ENCODE results near the gene CARMIL3.

The CARMIL3 gene

DNA sequence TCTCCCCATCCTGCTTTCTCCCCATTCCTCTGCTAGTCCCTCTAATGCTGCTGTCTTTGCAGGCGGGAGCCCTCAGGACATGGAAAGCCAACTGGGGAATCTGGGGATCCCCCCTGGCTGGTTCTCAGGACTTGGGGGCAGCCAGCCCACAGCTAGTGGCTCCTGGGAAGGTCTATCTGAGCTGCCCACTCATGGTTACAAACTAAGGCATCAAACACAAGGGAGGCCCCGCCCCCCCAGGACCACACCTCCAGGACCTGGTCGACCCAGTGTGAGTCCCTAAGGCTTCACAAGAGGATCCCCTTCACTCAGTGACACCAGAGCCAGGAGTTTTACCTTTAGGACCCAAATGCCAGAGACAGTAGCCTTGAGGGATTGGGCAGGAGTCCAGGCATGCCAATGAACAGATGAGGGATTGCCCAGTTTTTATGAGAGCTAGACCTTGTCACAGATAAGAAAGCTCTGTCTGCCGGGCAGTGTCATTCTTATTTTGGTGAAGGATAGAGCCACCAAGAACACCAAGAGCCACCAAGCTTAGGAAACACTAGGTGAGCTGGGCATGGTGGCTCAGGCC, 11.5 kb downstream of the CARMIL3 start:
- DNase-seq (ENCODE audit: low read depth), result no peak

DNA sequence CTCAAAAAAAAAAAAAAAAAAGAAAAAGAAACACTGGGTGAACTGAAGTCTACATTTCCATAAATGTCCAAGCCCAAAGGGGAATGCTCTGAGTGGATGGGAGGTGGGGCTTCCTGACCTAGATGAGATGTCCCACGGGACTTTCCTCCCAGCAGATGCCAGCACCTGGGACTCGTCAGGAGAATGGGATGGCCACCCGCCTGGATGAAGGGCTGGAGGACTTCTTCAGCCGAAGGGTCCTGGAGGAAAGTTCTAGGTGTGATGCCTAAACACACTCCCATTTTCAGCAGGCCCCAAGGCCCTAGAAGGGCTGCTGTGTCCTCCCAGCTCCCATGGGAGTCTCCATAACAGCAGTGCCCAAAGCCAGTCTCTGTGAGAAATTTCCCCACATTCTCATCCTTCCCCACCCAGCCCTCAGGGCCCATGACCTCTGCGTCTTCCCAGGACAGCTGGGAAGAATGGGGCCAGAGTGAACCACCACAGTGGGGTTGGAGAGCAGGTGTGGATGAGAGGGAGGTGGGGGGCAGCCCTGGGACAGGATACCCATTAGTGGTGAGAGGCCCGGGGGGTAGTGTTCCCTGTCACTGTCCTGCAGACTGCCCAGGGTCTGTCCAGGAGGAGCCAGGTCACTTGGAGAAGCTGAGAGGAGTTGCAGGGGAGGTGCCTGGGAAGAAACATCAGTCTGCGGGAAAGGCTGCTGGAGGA, 12.4 kb downstream of the CARMIL3 start:
- no peak for DNase-seq (ENCODE audit: low read depth)

DNA sequence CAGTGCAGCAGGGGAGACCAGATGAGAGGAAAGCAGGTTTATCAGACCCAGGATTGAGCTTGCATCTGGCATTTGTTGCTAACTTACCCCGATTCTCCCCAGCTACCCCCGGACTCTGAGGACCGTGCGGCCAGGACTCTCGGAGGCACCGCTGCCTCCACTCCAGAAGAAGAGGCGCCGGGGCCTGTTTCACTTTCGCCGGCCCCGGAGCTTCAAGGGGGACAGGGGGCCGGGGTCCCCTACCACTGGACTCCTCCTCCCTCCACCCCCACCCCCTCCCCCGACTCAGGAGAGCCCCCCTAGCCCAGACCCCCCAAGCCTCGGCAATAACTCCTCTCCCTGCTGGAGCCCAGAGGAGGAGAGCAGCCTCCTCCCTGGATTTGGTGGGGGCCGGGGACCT, 13.0 kb downstream of the CARMIL3 start:
- no peak for DNase-seq (ENCODE audit: low read depth)

DNA sequence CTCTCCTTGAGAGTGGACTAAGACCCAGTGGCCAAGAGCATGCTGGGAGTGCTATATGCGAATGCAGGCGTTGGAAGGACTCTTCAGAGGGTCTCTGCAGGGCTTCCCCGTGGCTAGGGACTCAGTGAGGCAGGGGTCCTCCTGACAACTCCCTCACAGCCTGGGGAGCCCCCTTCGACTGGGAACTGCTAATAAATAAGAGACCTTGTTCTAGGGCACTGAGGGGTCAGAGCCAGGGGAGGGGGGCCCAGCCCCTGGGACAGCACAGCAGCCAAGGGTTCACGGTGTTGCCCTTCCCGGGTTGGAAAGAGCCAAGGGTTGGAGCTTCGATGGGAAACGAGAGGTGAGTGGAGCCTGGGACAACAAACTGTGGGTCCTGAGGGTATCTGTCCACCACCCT, 13.6 kb downstream of the CARMIL3 start:
- DNase-seq (ENCODE audit: low read depth), result no peak

DNA sequence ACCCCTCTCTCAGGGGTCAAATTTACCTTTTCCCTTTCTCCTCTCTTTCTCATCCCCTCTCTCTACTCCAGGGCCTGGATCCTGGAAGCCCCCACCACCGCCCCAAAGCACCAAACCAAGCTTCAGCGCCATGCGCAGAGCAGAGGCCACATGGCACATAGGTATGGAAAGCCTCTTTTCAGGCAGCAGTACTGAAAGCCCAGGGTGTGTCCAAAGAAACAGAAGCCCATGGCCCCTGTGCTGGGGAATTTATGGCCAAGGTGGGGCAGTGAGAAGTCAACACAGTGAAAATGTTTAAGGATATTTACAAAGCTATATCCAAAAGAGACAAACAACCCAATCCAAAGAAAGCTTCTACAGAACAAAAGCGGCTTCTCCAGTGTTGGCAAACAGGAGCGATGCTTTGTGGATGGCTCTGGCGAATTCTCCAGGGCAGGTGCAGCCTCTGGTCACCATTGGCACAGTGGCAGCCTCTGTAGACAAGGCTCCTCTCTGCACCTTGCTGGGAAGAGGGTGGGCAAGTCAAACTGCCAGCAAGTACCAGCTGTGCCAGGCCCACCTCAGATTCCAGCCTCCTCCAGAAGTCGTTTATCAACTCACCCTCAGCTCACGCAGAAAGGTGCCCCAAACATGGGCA, 14.8 kb downstream of the CARMIL3 start:
- DNase-seq (ENCODE audit: low read depth), result no peak

DNA sequence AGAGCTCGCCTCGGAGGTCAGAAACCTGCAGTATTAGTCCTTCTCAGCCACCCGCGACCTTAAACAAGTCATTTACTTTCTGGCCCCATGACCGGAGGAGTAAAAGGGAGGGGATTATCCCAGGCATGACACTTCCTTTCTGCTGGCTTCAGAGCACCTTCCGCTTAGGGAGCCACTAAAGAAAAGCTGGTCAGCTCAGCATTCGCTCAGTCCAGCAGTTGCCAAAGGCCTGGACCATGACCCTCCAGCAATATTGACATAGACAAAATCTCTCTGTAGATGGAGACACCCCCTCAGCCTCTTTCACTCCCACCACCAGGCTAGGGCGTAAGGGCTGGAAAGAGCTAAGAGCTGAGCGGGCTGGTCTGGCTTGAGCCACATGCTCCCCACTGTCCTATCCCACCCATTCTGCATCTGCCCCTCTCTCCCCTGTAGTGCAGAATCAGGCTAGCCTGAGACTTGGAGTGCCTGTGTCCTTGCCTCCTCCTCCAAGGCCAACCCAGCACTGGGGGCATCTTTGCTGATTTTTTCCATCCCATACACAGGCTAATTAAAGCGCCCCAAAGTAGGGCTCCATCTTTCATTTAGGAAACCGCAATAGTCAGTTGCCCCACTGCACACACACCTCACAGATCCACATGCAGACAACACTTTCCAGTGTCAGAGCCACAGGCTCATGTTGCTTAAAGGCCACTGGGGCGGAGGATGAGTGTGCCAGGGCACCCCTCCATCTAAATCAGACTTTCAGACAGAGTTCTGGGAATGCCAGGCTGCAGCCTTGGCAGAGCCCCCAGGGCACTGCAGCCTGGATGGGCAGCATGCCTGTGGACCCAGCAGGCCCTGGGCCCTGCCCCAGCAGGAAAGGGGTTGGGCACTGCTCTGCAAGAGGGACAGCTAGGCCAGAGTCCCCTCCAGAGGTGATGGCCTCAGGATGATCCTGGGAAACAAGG, 15.6 kb downstream of the CARMIL3 start:
- no peak for DNase-seq (ENCODE audit: low read depth)

DNA sequence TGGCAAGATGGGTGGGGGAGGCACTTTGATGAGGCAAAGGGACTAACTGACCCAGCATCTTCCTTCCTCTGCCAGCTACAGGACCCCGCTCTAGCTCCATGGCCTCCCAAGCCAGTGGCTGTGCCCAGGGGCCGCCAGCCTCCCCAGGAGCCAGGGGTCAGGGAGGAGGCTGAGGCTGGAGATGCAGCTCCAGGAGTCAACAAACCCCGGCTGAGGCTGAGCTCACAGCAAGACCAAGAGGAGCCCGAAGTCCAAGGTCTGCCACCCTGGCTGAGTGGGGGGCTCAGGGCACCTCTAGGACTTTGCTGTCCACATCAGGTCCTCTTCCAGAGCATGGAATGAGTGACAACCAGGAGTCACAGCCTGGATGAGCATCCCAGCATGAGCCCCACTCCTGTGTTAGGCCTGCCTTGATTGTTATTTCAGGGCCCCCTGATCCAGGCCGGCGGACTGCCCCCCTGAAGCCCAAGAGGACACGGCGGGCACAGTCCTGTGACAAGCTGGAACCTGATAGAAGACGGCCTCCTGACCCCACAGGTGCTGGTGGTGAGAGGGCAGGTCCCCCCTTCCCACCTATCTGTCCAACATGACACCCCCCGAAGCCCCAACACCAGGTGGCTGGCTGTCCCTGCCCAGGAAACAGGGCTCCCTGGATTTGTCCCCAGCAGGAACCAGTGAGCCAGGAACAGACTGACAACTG, 17.1 kb downstream of the CARMIL3 start:
- no peak for DNase-seq (ENCODE audit: low read depth)

DNA sequence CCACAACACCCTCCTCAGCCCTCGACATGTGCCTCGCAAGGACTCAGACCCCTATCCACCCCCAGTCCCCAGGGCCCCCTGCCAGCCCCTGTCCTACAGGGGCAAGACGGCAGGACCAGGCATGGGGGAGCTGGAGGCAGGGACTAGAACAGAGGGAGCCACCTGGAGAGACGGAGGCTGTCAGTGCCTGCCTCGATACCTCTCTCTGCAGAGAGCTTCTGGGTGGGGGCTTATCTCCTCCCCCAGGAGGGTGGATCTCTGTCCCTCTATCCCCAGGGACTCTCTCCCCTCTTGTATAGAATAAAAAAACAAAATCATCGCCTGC, 17.6 kb downstream of the CARMIL3 start:
- no peak for DNase-seq (ENCODE audit: low read depth)

DNA sequence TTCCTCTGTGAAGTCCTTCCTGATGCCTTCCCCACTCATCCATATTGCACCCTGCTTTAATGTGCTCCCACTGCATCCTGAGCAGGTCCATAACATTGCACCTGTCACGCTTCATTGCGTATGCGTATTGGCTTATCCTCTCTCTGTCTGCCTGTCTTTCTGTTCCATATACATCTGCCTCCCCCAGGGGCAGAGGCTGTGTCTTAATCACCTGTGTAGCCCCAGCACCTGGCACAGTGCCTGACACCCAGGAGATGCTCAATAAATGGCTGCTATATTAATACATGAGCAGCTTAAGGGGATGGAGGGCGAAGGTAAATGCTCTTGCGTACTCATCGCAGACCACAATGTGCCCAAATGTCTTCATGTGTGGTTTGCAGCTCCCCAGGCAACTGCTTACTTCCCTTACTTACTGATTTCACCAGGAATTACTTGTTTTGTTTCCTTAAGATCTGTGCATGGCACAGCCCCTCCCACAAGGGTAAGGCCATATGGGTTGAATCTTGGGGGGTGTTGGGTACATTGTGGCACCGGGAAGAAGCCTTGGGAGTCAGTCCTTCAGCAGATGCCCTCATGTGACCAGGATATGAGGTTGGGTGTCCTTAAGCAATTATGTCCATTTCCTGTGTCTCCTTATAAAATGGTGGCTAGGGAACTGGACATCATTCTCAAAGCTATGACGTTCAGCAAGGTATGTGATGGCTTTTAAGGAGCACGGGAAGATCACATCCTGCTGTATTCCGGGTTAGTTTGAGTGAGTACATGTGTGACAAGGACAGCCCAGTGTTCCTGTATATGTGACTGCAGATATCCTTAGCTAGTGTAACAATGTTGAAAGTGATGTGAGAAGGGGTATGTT, 18.7 kb downstream of the CARMIL3 start:
- DNase-seq (ENCODE audit: low read depth), result no peak

DNA sequence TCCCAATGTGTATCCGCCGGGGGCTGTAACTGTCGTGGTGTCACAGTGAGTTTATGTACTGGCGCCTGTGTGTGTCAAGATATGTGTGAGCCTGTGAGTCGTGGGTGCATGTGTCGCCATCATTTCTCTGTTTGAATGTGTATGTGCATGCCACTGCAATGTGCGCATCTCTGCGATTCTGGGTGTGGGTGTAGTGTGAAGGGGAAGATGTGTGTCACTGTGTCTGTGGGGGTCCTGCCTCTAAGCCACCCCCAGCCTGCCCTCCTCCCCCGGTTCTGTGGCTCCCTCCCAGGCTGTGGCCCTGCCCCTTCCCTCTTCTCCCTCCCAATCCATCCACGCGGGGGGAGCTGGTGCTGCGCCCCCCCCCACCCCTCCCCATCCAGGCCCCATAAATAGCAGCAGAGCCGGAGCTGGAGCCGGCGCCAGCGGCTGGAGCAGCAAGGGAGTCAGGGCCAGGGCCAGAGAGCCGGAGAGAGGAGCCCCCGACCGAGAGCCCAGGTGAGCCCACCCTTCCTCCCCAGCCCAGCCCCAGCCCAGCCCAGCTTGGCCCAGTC, 19.4 kb downstream of the CARMIL3 start, which contains the start of gene CPNE6:
Gene CPNE6, plus strand, starts transcription at position 419 of the 554 bp plus-strand sequence. CDS start 1,375 bp downstream, outside the sequence.
- no peak for DNase-seq (ENCODE audit: low read depth)

DNA sequence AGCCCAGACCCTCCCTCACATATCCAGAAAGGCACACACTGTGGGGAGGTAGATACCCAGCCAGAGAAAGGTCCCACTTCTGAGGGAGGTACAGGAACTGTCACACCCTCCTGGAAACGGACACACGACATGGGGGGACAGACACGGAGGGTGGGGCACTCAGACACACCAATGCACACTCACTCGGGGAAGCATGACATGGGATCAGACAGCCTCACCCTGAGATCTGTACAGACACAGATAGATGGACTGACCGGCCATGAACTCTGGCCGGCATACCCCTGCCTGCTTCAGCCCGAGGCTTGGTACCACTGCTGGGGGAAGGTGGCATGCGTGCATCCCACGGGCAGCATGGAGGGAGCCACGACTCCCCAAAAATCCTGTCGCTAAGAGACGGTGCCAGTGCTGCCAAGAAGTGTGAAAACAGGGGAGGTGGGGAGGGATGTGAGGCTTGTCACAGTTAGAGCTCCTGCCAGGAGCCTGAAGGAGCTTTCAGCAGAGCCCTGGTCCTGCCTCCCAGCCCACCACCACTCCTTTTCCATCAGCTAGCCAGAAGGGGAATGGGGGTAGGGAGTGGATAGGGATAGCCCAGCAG, 20.1 kb downstream of the CARMIL3 start:
- no peak for DNase-seq (ENCODE audit: low read depth)

DNA sequence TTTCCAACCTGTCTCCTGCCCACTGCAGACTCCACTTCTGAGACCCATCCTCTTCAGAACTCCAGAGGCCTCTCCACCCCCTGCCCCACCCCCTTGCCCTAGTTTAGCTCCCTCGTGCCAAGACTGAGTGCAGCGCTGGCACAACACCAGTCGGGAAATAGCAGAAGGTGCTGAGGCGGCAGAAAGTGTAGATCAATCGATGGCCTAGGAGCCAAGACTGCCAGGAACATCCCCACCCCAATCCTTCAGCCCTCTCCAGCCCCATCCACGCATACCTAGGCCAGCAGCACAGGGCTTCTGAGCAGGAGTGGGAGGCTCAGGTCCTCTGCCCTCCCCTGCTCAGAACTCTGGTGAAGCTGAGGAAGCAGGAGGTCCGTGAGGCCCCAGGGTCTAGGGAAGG, 20.6 kb downstream of the CARMIL3 start:
- DNase-seq (ENCODE audit: low read depth), result no peak

DNA sequence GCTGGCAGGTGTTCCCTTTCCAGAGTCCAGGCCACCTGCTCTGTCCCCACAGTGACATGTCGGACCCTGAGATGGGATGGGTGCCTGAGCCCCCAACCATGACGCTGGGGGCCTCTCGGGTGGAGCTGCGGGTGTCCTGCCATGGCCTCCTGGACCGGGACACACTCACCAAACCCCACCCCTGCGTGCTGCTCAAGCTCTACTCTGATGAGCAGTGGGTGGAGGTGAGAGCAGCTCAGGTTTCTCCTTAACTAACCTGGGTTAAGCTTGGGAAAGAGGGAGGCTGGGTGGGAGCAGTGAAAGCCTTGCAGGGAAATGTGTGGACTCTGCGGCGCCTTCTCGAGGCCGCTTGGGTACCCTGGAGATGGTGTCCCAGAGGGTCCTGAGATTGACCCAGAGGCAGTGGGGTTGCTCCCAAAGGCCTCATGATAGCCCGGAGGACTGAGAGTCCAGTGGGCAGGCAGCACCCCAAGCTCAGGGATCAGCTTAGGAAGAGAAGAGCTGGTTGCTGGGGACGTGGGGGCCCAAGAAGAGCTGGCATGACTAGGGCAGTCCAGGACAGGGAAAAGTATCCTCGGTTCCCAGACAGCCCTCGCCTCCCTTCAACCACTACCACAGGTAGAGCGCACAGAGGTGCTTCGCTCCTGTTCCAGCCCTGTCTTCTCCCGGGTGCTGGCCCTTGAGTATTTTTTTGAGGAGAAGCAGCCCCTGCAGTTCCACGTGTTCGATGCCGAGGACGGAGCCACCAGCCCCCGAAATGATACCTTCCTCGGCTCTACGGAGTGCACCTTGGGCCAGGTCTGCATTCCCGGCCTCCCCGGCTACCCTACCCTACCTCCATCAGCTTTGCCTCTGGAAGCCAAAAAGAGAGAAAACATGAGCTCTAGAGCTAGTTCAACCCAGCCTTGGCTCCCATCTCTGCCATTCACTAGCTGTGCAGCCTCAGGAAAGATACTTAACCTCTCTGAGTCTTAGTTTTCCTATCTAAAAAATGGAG, 21.4 kb downstream of the CARMIL3 start:
- no peak for DNase-seq (ENCODE audit: low read depth)

DNA sequence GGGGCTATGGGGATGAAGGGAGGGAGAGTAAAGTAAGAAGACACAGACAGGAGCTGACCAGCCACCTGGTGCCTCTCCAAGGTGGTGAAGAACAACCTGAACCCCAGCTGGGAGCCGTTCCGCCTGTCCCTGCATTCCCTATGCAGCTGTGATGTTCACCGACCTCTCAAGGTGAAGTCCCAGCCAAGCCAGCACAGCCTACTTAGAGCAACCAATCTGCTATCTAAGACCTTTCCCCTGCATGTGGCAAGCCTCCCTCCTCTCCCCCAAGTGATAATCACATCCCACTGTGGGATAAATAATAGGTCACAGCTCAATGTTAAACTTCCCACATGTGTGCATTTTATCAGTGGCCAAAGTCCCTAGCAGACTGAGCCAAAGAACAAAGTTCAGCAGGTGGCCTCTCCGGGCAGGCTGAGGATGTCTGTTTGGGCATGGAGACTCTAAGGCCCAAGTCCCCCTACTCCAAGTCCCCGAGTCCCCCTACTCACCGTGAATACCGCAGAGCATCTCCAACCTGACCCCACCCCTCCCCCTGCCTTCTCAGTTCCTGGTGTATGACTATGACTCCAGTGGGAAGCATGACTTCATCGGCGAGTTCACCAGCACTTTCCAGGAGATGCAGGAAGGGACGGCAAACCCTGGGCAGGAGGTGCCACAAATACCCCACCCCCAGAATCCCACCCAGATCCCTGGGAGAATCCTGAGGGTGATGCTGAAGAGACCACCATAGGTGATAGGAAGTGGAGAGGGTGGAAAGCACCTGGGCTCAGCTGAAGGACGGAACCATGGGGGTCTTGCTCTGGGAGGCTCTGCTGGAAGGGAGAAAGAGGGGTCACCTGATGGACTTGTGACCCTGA, 23.0 kb downstream of the CARMIL3 start:
- no peak for DNase-seq (ENCODE audit: low read depth)

DNA sequence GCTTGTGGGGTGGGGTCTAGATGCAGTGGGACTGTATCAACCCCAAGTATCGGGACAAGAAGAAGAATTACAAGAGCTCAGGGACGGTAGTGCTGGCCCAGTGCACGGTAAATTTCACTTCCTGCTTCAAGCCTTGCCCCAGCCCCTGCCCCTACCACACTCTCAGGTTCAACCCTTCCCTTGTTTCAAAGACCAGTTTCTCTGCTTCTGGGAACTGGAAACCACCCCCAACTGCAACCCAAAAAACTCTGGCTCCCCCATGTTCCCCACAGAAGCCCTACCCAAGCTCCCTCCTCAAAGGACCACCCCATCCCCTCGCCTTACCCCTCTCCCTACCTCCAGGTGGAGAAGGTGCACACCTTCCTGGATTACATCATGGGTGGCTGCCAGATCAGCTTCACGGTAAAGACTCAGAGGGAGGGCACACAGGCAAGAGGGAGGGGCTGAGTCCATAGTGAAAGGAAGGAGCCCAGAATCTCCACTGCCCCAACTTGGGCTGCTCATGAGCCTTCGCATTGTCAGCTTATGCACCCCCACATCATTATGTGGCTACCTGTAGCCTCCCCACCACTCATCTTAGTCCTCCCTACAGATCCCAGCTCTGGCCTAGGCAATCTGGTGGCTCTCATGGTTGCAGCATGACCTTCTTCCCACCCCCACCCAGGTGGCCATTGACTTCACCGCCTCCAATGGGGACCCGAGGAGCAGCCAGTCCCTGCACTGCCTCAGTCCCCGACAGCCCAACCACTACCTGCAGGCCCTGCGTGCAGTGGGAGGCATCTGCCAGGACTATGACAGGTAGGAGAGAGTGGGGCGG, 23.9 kb downstream of the CARMIL3 start:
- no peak for DNase-seq (ENCODE audit: low read depth)

DNA sequence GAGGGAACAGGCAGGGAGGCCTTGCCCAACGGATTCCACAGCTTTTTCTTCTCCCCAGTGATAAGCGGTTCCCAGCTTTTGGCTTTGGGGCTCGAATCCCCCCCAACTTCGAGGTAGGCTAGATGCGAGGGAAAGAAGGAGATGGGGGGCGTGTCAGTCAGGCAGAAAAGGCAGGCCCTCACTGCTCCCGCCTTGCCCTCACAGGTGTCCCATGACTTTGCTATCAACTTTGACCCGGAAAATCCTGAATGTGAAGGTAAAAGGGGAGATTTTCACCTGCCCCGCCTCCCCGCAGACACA, 24.4 kb downstream of the CARMIL3 start:
- no peak for DNase-seq (ENCODE audit: low read depth)

DNA sequence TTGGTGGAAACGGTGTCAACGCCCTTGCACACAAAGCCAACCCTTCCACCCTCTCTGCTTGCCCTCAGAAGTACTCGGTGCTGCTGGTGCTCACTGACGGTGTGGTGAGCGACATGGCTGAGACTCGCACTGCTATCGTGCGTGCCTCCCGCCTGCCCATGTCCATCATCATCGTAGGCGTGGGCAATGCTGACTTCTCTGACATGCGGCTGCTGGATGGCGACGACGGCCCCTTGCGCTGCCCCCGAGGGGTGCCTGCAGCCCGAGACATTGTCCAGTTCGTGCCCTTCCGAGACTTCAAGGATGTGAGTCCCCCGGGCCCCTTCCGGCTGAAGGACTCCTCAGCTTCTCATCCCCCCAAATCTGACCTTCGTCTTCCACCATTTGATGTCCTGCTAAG, 25.3 kb downstream of the CARMIL3 start:
- no peak for DNase-seq (ENCODE audit: low read depth)

Measured in stimulated activated CD8-positive, alpha-beta memory T cell treated with anti-CD3 and anti-CD28 coated beads, Interleukin-7, amount 100 ng/mL, for 24 hours (primary cell).